K562 (cell line): ENCODE results near the gene EIF4E1B. TPM values are rescaled to one million over a fixed set of nuclear protein-coding genes. Genes with fewer than 3 reads are reported as not detected.

Experiments used
- ARID3A ChIP-seq: IDR thresholded peaks from 2 replicates; pipeline ENCODE4 v1.6.1; 2012; ENCODE audit warnings: low read depth, low read length, improper control_type of control experiment, borderline replicate concordance
- CHD7 ChIP-seq: fragments of 200-600 bp; sonication (generic); IDR thresholded peaks from one replicate; pipeline ENCODE4 v1.6.1; 2012; ENCODE audit warnings: mild to moderate bottlenecking, low read depth, low read length, inconsistent platforms
- COPS2 ChIP-seq: fragments of 450-650 bp; conservative IDR thresholded peaks from 2 replicates; pipeline ENCODE4 v1.6.1; 2016; ENCODE audit warnings: mild to moderate bottlenecking, moderate library complexity
- DNMT1 ChIP-seq: fragments of 450-650 bp; IDR thresholded peaks from 2 replicates; pipeline ENCODE4 v1.6.1; 2016; ENCODE audit warnings: antibody characterized with exemption, mild to moderate bottlenecking
- MYNN ChIP-seq, 2 experiments: sonication (generic); formaldehyde crosslinking in 1 of 2; IDR thresholded peaks; 2 replicates each; pipeline versions ENCODE4 v1.5.0 to v1.6.1; 2016 to 2020; ENCODE audit warnings: antibody characterized with exemption in 1 of 2, missing genetic modification reagents in 1 of 2
- RNF2 ChIP-seq: sonication (generic); IDR thresholded peaks from 2 replicates; pipeline ENCODE4 v1.6.1; 2016
- SRF ChIP-seq, 2 experiments: fragments of 250-450, 450-650 bp in 1 of 2; sonication (Bioruptor Pico) in 1 of 2; sonication (generic) in 1 of 2; formaldehyde crosslinking; IDR thresholded peaks; 2 replicates each; pipeline versions ENCODE4 v1.5.0 to v1.5.1; 2020 to 2022; ENCODE audit warnings: mild to moderate bottlenecking in 1 of 2, missing genetic modification reagents in 1 of 2
- ZFPM2 ChIP-seq: fragments of 250-450 bp; sonication (Bioruptor Pico); IDR thresholded peaks from 2 replicates; pipeline ENCODE4 v1.5.1; 2022; ENCODE audit warnings: mild to moderate bottlenecking
- ZFX ChIP-seq: sonication (generic); formaldehyde crosslinking; IDR thresholded peaks from 2 replicates; pipeline ENCODE4 v1.8.0; 2022; ENCODE audit warnings: mild to moderate bottlenecking, missing genetic modification reagents, moderate library complexity
- ZNF316 ChIP-seq: fragments of 450-650 bp; IDR thresholded peaks from 2 replicates; pipeline ENCODE4 v1.6.1; 2016
- ZNF444 ChIP-seq: fragments of 250-450 bp; sonication (Bioruptor Pico); IDR thresholded peaks from 2 replicates; pipeline ENCODE4 v1.4.0; 2020; ENCODE audit warnings: mild to moderate bottlenecking, moderate library complexity
- ZNF57 ChIP-seq: fragments of 450-650 bp; formaldehyde crosslinking; IDR thresholded peaks from 2 replicates; pipeline ENCODE4 v1.4.0; 2020; ENCODE audit warnings: mild to moderate bottlenecking, moderate library complexity
- polyA plus RNA-seq, 8 experiments: library from polyadenylated mRNA; depleted of rRNA in 4 of 8; stranded (reverse) in 5 of 8; unstranded in 3 of 8; fragments of >200 nt; fragmentation: Nextera tagmentation in 2 of 8; fragmentation: Illumina TruSeq in 1 of 8; extraction: Ambion mirVana in 2 of 8; extraction: Trizol in 1 of 8; gene quantifications; 2 replicates each; pipeline versions ENCODE4 v1.2.1 to v1.2.3, GENCODE V29; 2011 to 2014; ENCODE audit warnings: inconsistent platforms in 1 of 8, missing spikeins in 1 of 8
- total RNA-seq, 7 experiments: library from RNA; depleted of rRNA in 6 of 7; stranded (reverse); fragments of >200 nt in 6 of 7; fragmentation: Illumina TruSeq in 2 of 7; extraction: Trizol in 2 of 7; gene quantifications; 2 replicates each; pipeline versions ENCODE4 v1.2.1 to v1.2.3, GENCODE V29; 2011 to 2021; ENCODE audit warnings: low replicate concordance in 1 of 7
- TF ChIP-seq, protein P1 (sequence below): fragments of 450-650 bp; IDR thresholded peaks from 2 replicates; pipeline ENCODE4 v1.6.1; 2014; ENCODE audit warnings: low read depth, mild to moderate bottlenecking, moderate library complexity, borderline replicate concordance
- TF ChIP-seq, protein P2 (sequence below): sonication (generic); formaldehyde crosslinking; IDR thresholded peaks from 2 replicates; pipeline ENCODE4 v1.8.0; 2022; ENCODE audit warnings: missing genetic modification reagents, mild to moderate bottlenecking, moderate library complexity, borderline replicate concordance

EIF4E1B gene
- total and polyA plus RNA-seq, 9 of the 15 experiments (the other 6 are each of a cell fraction or from before 2014, with no cell fraction given) = not detected

GRCh38 chr5:176676361-176676824, 45.9 kb downstream of the EIF4E1B start (continued):
- TF ChIP-seq, protein P1, sequence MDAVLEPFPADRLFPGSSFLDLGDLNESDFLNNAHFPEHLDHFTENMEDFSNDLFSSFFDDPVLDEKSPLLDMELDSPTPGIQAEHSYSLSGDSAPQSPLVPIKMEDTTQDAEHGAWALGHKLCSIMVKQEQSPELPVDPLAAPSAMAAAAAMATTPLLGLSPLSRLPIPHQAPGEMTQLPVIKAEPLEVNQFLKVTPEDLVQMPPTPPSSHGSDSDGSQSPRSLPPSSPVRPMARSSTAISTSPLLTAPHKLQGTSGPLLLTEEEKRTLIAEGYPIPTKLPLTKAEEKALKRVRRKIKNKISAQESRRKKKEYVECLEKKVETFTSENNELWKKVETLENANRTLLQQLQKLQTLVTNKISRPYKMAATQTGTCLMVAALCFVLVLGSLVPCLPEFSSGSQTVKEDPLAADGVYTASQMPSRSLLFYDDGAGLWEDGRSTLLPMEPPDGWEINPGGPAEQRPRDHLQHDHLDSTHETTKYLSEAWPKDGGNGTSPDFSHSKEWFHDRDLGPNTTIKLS = no peak
- peak; percentile 98 for TF ChIP-seq ZNF316
- TF ChIP-seq DNMT1 = no peak
- TF ChIP-seq COPS2 = no peak
- TF ChIP-seq MYNN (IDR thresholded peaks at IDR 0.05) = no peak
- TF ChIP-seq MYNN (CRISPR knock-in tag; IDR thresholded peaks at IDR 0.05) = no peak
- TF ChIP-seq, protein P2, sequence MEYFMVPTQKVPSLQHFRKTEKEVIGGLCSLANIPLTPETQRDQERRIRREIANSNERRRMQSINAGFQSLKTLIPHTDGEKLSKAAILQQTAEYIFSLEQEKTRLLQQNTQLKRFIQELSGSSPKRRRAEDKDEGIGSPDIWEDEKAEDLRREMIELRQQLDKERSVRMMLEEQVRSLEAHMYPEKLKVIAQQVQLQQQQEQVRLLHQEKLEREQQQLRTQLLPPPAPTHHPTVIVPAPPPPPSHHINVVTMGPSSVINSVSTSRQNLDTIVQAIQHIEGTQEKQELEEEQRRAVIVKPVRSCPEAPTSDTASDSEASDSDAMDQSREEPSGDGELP (CRISPR knock-in tag) = no peak
- no peak for TF ChIP-seq ZNF444
- TF ChIP-seq ARID3A = no peak
- no peak for TF ChIP-seq RNF2
- no peak for TF ChIP-seq ZFX (CRISPR knock-in tag)
- TF ChIP-seq ZFPM2 (CRISPR knock-in tag) = no peak
- no peak for TF ChIP-seq CHD7
- no peak for TF ChIP-seq ZNF57 (CRISPR knock-in tag)
- no peak for TF ChIP-seq SRF (CRISPR knock-in tag; IDR thresholded peaks at IDR 0.05)
